HCT116 (cell line): ENCODE results near the gene FADS6. TPM values are rescaled to one million over a fixed set of nuclear protein-coding genes. Genes with fewer than 3 reads are reported as not detected.

ENCODE experiments used
- ATAC-seq: fragments of 200-7000 bp; cut with Tn5 transposase; 2 replicates; pipeline ENCODE4 v1.9.1; 2020; ENCODE audit warnings: mild to moderate bottlenecking, moderate library complexity
- BruUV-seq: library from RNA; stranded (reverse); fragments of 400-500 nt; replicated peaks from 2 replicates; lab custom pipeline; 2021; lab: Mats Ljungman, UMichigan
- CTCF ChIA-PET: fragments of 300-600 bp; sonication (Branson Sonifier 250); formaldehyde crosslinking; loops from one replicate; lab custom pipeline; 2021; ENCODE audit warnings: antibody characterized with exemption; lab: Charles Lee
- POLR2A ChIA-PET: fragments of 300-600, 350-600 bp; sonication (Branson Sonifier 250); formaldehyde crosslinking; loops from one replicate; lab custom pipeline; 2021; ENCODE audit warnings: antibody characterized with exemption; lab: Charles Lee
- RAD21 ChIA-PET, 2 experiments: fragments of 300-600 bp; sonication (Branson Sonifier 250); formaldehyde crosslinking; loops; one replicate each; lab custom pipeline; 2023; ENCODE audit warnings: low total read pairs in 2 of 2; ENCODE audit not compliant: uncharacterized antibody in 2 of 2, unreplicated experiment in 2 of 2, low non-redundant PET in 1 of 2; lab: Charles Lee
- DNase-seq: peaks from one replicate; pipeline ENCODE4 v3.0.0-alpha.2; 2010; ENCODE audit warnings: low read depth, low spot score
- H2AFZ ChIP-seq: fragments of 200-600 bp; shearing (Covaris generic), sonication (generic); 2 replicates; pipeline ENCODE4 v1.6.1; 2017; ENCODE audit warnings: low read depth, mixed run types, mixed read lengths, antibody characterized with exemption, low read length; ENCODE audit not compliant: poor library complexity, severe bottlenecking
- H3K27ac ChIP-seq: 2 replicates; pipeline ENCODE4 v1.5.1; 2012; ENCODE audit warnings: low read depth, low read length
- H3K27me3 ChIP-seq: fragments of 200-600 bp; sonication (generic); 2 replicates; pipeline ENCODE4 v1.6.1; 2016; ENCODE audit warnings: mixed run types, low read length, mixed read lengths; ENCODE audit not compliant: insufficient read depth
- H3K36me3 ChIP-seq, 2 experiments: fragments of 200-500 bp in 1 of 2; fragments of 200-600 bp in 1 of 2; sonication (Bioruptor generic) in 1 of 2; sonication (generic) in 1 of 2; 2 replicates each; pipeline versions ENCODE4 v1.5.1 to v1.6.1; 2014 to 2016; ENCODE audit warnings: low read length in 2 of 2, inconsistent platforms in 1 of 2, mixed read lengths in 1 of 2, mixed run types in 1 of 2; ENCODE audit not compliant: insufficient read depth in 2 of 2, control insufficient read depth in 1 of 2
- H3K4me1 ChIP-seq, 2 experiments: fragments of 200-600 bp in 1 of 2; sonication (generic) in 1 of 2; 2 replicates each; pipeline versions ENCODE4 v1.5.1 to v1.6.1; 2012 to 2017; ENCODE audit warnings: low read length in 2 of 2, inconsistent platforms in 1 of 2, mild to moderate bottlenecking in 1 of 2, mixed read lengths in 1 of 2, mixed run types in 1 of 2, moderate library complexity in 1 of 2; ENCODE audit not compliant: insufficient read depth in 2 of 2, control insufficient read depth in 1 of 2
- H3K4me2 ChIP-seq: fragments of 200-600 bp; sonication (generic); 2 replicates; pipeline ENCODE4 v1.6.1; 2017; ENCODE audit warnings: mixed run types, low read length, mixed read lengths
- H3K4me3 ChIP-seq, 2 experiments: fragments of 200-600 bp in 1 of 2; sonication (generic) in 1 of 2; replicated peaks in 1 of 2; 2 replicates each; pipeline ENCODE4 v1.5.1; 2011 to 2016; ENCODE audit warnings: low read length in 2 of 2, control low read depth in 1 of 2, low read depth in 1 of 2, mild to moderate bottlenecking in 1 of 2, mixed read lengths in 1 of 2, mixed run types in 1 of 2
- H3K79me2 ChIP-seq: fragments of 200-600 bp; sonication (generic); 2 replicates; pipeline ENCODE4 v1.6.1; 2017; ENCODE audit warnings: mild to moderate bottlenecking, mixed run types, low read length, moderate library complexity, mixed read lengths; ENCODE audit not compliant: insufficient read depth
- H3K9ac ChIP-seq: fragments of 200-600 bp; sonication (generic); 2 replicates; pipeline ENCODE4 v1.6.1; 2016; ENCODE audit warnings: low read length, mixed read lengths
- H3K9me2 ChIP-seq: fragments of 200-600 bp; sonication (generic), shearing (Covaris generic); 2 replicates; pipeline ENCODE4 v1.6.1; 2017; ENCODE audit warnings: mixed run types, mild to moderate bottlenecking, moderate library complexity; ENCODE audit not compliant: insufficient read depth
- H3K9me3 ChIP-seq, 2 experiments: fragments of 200-500 bp in 1 of 2; fragments of 200-600 bp in 1 of 2; sonication (Bioruptor generic) in 1 of 2; sonication (generic) in 1 of 2; 2 replicates each; pipeline ENCODE4 v1.6.1; 2014 to 2017; ENCODE audit warnings: low read length in 2 of 2, mixed read lengths in 2 of 2, inconsistent platforms in 1 of 2, low read depth in 1 of 2, mild to moderate bottlenecking in 1 of 2, mixed run types in 1 of 2, moderate library complexity in 1 of 2; ENCODE audit not compliant: control insufficient read depth in 1 of 2, insufficient read depth in 1 of 2
- H4K20me1 ChIP-seq: fragments of 200-600 bp; sonication (generic), shearing (Covaris generic); 2 replicates; pipeline ENCODE4 v1.6.1; 2017; ENCODE audit warnings: mixed run types, mild to moderate bottlenecking, moderate library complexity; ENCODE audit not compliant: insufficient read depth
- CEBPB ChIP-seq: IDR thresholded peaks from 2 replicates; pipeline ENCODE4 v1.6.1; 2012; ENCODE audit warnings: low read depth
- EGR1 ChIP-seq: IDR thresholded peaks from 2 replicates; pipeline ENCODE4 v1.6.1; 2012; ENCODE audit warnings: low read depth
- FOSL1 ChIP-seq: IDR thresholded peaks from 2 replicates; pipeline ENCODE4 v1.6.1; 2012; ENCODE audit warnings: low read depth
- JUND ChIP-seq: IDR thresholded peaks from 2 replicates; pipeline ENCODE4 v1.6.1; 2012
- RAD21 ChIP-seq: IDR thresholded peaks from 2 replicates; pipeline ENCODE4 v1.6.1; 2012; ENCODE audit warnings: low read depth, mild to moderate bottlenecking
- REST ChIP-seq: IDR thresholded peaks from 2 replicates; pipeline ENCODE4 v1.6.1; 2012; ENCODE audit warnings: low read depth
- SP1 ChIP-seq: IDR thresholded peaks from 2 replicates; pipeline ENCODE4 v1.6.1; 2012; ENCODE audit warnings: low read depth
- TCF7L2 ChIP-seq: IDR thresholded peaks from 2 replicates; pipeline ENCODE4 v1.7.0; 2011; ENCODE audit warnings: borderline replicate concordance, inconsistent platforms; ENCODE audit not compliant: insufficient read depth, insufficient read length; ENCODE audit errors: extremely low read depth
- ZFX ChIP-seq: fragments of 450-650 bp; IDR thresholded peaks from 2 replicates; pipeline ENCODE4 v1.6.1; 2017
- intact Hi-C: fragments of 100-400 bp; cut with micrococcal nuclease; formaldehyde crosslinking; loops from 2 replicates; pipeline ENCODE4 v1.10.0; 2022
- total RNA-seq: library from RNA; stranded (reverse); gene quantifications from one replicate; pipeline ENCODE4 v1.2.1, GENCODE V29; 2021; ENCODE audit not compliant: unreplicated experiment
- TF ChIP-seq, protein P1 (sequence below): IDR thresholded peaks from 2 replicates; pipeline ENCODE4 v1.6.1; 2012

Gene FADS6
- total RNA-seq, 1 experiment from 2014 or later, result not detected

- Histone ChIP-seq H3K9me2 (no peaks in the 10 kb centered on the region), H3K27me3 (no peaks in the 10 kb centered on the region; the same call in 1 of the 2 replicates), H2AFZ (no peak overlapping the region), H4K20me1 (no peaks in the 10 kb centered on the region), H3K4me2 (no peak overlapping the region), H3K4me1 (peaks cover 0 to 12% of the 10 kb centered on the region in 2 experiments; a peak in 1 of 4 replicates)
- RAD21 ChIA-PET, result no interaction called here
- TF ChIP-seq JUND (no peak), TCF7L2 (no peak), FOSL1 (no peak), RAD21 (no peak), EGR1 (no peak), REST (no peak), SP1 (no peak), ZFX (no peak), CEBPB (no peak)
- TF ChIP-seq, protein P1, sequence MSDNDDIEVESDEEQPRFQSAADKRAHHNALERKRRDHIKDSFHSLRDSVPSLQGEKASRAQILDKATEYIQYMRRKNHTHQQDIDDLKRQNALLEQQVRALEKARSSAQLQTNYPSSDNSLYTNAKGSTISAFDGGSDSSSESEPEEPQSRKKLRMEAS, result no peak
- TF ChIP-seq, all 23 proteins: peak for 0
- H3K9ac ChIP-seq, result no peak overlapping the region
- CTCF ChIA-PET, result interaction anchor here (1.3 to 3.0 kb wide), 4 partner anchors 12 to 114 kb away, joined by 3 to 17 read pairs (median 6); partner anchors contain the start of gene FDXR
- H3K9me3 ChIP-seq, result no peaks in the 10 kb centered on the region
- no peaks in the 10 kb centered on the region for H3K79me2 ChIP-seq
- no peak for DNase-seq
- no peak for ATAC-seq
- peaks cover 3 to 10% of the 10 kb centered on the region in 2 experiments; a peak in 3 of 4 replicates for H3K36me3 ChIP-seq
- no peak overlapping the region for H3K4me3 ChIP-seq
- POLR2A ChIA-PET, result interaction anchor here (2.3 kb wide), 1 partner anchor 14 kb away, joined by 12 read pairs; the partner anchor contains the start of gene FDXR
- H3K27ac ChIP-seq, result no peak overlapping the region
- no TSS peak for BruUV-seq
- intact Hi-C loops, result no loop called here
Observed at GRCh38 chr17:74858672-74859458, 34.6 kb downstream of the FADS6 start.
